ENCODE results near the gene RBM19.

RBM19 gene

GRCh38 chr12:113852695-113853490 lies 113.2 kb downstream of the RBM19 start:
- DNase-seq = no peak

- no peak for DNase-seq
These were observed 113.9 kb downstream of the RBM19 start for GRCh38 chr12:113852264-113852663.

GRCh38 chr12:113850309-113851056 lies 115.6 kb downstream of the RBM19 start:
- DNase-seq = no peak

- no peak for DNase-seq
These were observed 118.3 kb downstream of the RBM19 start for GRCh38 chr12:113847856-113848255.

DNA sequence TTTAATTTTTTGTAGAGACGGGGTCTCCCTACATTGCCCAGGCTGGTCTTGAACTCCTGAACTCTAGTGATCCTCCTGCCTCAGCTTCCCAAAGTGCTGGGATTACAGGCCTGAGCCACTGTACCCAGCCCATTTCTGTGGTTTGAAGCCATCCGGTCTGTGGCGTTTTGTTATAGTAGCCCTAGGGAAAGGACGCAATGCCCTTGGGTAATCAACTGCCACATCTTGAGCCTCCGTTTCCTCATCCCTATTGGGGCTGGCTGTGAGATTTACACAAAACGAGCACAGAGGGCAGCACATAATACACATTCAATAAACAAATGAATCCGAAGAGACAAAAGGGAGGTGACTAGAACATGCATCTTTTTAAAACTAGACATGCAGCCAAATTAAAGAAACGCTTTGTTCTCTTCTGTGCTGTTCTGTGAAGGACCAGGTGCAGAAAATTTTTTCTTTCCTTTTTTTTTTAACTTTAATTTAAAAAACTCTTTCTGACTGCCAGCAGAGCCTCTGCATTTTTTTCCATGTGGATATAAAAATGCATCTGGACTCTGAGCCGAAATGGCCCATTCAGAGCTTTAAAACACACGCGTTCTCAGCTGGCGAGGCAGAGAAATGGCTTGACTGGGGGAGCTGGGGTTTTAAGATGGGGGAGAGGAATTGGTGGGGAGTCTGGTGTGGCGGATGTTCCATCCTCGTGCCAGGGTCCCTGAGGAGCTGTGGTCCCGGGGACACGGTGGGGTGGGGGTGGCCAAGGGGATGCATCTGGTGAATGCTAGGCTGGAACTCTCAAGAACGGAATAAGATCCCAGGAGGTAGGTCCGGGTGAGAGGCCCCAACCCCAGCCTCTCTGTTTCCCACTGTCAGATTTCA lies 119.0 kb downstream of the RBM19 start:
- DNase-seq = no peak

GRCh38 chr12:113845900-113846674 lies 120.0 kb downstream of the RBM19 start:
- no peak for DNase-seq

GRCh38 chr12:113844495-113845210 lies 121.5 kb downstream of the RBM19 start:
- no peak for DNase-seq

GRCh38 chr12:113842699-113843098 lies 123.4 kb downstream of the RBM19 start:
- no peak for DNase-seq

GRCh38 chr12:113841786-113842185 lies 124.3 kb downstream of the RBM19 start:
- no peak for DNase-seq

- DNase-seq = no peak
These were observed 125.6 kb downstream of the RBM19 start for GRCh38 chr12:113840401-113841042.

- no peak for DNase-seq
These were observed 127.2 kb downstream of the RBM19 start for GRCh38 chr12:113838896-113839295.

GRCh38 chr12:113837528-113838296 lies 128.4 kb downstream of the RBM19 start:
- DNase-seq = no peak

DNA sequence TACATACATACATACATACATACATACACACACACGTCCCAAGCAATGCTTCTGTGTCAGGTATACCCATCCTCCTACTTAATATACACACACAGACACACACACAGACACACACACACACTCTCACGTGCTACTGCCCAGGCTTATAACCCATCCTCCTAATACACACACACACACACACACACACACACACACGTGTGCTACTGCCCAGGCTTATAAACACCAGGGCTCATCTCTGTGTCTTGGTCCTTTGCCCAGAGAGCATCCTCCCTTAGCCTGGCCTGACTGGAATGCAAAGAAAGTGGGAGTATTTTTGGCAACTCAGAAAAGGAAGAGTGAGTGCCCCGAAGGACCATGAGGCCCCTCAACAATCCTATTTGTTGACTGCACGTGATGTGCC lies 129.0 kb downstream of the RBM19 start:
- DNase-seq = no peak

DNA sequence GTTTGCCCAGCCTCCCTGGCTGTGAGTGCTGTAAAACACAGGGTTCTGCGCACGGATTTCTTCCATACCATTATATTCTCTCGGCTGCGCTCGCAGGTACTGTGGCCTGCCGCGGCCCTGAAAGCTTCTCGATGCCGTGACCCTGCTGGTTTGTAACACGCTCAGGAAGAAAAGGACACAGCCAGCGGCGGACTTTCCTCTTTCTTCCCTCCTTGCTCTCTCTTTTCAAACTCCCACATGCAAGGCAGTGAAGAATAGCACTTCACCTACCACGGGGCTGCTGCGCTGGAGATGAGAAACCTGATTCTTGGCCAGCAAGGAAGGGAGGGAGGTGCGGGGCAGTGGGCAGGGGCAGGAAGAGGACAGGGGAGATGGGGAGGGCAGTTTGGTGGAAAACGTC lies 130.2 kb downstream of the RBM19 start:
- DNase-seq = no peak

DNA sequence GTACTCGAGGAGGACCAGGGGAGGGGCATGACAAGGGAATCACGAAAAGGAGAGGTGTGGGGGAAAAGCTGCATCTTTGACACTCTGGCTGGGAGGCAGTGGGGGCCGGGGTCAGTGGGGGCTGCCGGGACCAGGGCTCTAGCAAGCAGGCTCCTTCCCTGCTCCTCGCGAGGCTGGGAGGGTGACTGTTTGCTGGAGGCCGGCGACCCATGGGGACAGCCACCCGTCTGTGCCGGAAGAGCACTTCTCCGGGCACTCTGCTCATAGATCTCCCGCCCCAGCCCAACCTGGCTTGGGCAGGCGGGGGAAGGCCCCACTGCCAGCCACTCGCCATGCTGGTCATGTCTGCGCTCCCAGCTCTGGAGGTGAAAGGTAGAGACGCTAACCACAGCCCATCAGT lies 130.7 kb downstream of the RBM19 start:
- DNase-seq = no peak

DNA sequence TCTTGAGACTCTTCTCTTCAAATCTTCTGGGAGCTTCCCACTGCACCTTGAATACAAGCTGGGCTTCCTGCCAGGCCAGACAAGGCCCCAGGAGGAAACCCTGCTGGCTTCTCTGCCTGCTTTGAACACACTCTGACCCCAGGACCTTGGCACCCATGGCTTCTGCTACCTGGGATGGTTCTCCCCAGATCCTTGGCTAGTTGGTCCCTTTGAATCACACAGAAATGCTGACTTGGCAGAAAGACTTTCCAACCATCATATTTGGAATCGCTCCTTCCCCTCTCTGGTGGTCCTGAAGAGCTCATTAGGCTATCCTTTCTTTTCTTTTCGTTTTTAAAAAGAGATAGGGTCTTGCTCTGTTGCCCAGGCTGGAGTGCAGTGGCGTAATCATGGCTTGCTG lies 132.7 kb downstream of the RBM19 start:
- no peak for DNase-seq

DNA sequence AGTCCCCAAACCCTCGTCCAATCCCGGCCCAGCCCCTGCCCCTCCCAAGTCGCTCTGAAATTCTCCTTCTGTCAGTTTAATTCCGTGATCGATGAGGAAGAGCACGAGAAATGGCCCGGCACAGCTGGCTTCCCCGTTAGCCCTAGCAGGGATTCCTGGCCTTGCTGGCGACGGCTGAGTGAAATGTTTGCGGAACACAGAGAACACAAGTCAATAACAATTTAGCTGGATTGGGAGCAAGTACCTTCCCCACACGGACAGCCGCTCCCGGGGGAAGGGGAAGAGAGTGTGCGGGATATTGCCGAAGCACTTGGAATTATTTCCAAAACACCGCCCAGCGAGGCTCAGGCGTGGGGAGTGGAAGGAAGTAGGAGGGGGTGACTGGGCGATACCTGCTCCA lies 134.6 kb downstream of the RBM19 start:
- no peak for DNase-seq

DNA sequence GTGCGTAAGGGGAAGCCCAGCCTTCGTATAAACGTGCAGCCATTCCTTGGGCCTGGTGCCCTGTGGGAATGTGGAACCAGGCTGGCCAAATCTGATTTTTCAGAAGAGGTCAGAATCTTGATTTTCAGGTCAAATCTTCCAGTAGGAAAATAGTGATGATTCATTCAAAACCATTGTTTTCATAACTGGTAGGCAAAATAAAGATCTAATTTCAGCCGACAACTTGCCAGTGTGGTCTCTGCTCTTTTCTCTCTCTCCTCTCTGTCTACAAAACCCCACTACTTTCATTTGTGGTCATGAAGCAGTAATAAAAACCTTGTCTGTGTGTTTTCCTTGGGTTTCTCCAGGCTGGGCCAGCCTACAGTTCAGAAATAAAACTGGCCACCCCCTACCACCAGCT lies 135.1 kb downstream of the RBM19 start:
- DNase-seq = no peak

DNA sequence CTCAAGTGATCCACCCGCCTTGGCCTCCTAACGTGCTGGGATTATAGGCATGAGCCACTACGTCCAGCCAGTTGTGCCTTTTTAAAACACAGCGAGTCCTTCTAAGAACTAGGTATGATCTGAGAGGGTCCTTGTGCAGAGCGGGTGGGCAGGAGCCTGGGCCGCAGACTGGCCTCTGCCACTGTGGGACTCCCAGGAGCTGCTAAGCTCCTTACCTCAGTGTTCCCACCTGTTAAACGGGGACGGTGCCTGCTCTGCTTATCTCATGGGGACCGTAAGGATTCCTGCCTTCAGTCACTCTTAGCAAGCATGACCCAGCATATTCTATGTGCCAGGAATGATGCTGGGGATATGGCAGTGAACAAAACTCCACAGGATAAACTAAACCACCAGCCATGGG lies 136.9 kb downstream of the RBM19 start:
- DNase-seq = no peak

DNA sequence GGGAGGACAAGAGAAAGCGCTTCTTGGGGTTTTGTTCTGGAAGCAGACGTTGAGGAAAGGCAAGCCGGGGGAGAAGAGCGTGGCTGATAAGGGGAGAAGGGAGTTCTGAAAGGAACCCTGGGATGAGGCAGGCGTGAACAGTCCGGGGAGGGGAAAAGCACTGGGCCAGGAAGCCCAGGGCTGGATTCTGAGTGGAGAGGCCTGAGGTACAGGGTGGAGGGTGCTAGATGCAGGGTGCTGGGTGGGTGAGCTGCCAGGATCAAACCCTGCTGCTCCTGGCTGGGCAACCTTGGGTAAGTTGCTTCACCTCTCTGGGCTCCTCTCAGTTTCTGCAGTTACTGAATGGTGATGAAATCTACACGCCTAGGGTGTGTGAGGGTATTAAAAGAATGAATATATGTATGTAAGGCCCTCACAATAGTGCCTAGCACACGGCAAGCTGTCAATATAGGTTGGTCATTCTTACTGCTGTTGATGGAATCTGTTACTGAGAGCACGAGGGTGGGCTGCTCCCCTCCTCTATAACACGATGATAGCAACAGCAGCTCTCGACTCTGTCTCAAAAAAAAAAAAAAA lies 138.5 kb downstream of the RBM19 start:
- no peak for DNase-seq
